Left lung (tissue), 10 donors: Measurements from ENCODE around the gene CCDC185. TPM values are rescaled to one million over a fixed set of nuclear protein-coding genes. Genes with fewer than 3 reads are reported as not detected.
A peak's percentile ranks its signal among the peaks of the same experiment; 100 is the strongest.

Experiments used
- ATAC-seq: fragments of 200-7000 bp; cut with Tn5 transposase; one replicate; pipeline ENCODE4 v1.9.1; 2020; ENCODE audit warnings: moderate library complexity
- DNase-seq, 4 donors: peaks; one replicate each; pipeline ENCODE4 v3.0.0-alpha.2; 2013 to 2020
- H3K27ac ChIP-seq, 2 donors: fragments of 200-600 bp; sonication (generic) in 1 of 2; one replicate each; pipeline versions ENCODE4 v1.5.0 to v1.8.0; 2020 to 2021
- H3K27me3 ChIP-seq, 2 donors: fragments of 200-600 bp; sonication (generic) in 1 of 2; one replicate each; pipeline versions ENCODE4 v1.5.0 to v1.8.0; 2020 to 2021
- H3K36me3 ChIP-seq, 2 donors: fragments of 200-600 bp; sonication (generic) in 1 of 2; one replicate each; pipeline versions ENCODE4 v1.5.0 to v1.8.0; 2020 to 2021
- H3K4me1 ChIP-seq, 2 donors: fragments of 200-600 bp; one replicate each; pipeline ENCODE4 v1.8.0; 2021
- H3K4me3 ChIP-seq, 2 donors: fragments of 200-600 bp; sonication (generic) in 1 of 2; one replicate each; pipeline versions ENCODE4 v1.5.0 to v1.8.0; 2020 to 2021; ENCODE audit warnings: mild to moderate bottlenecking in 1 of 2
- H3K9me3 ChIP-seq, 2 donors: fragments of 200-600 bp; sonication (generic) in 1 of 2; one replicate each; pipeline versions ENCODE4 v1.5.0 to v1.8.0; 2020 to 2021
- CTCF ChIP-seq, 2 donors: fragments of 200-600 bp; sonication (generic) in 1 of 2; IDR thresholded peaks; one replicate each; pipeline versions ENCODE4 v1.5.0 to v1.8.0; 2021; ENCODE audit warnings: antibody characterized with exemption in 2 of 2
- intact Hi-C, 2 donors: fragments of 100-400 bp; cut with DNase I; formaldehyde crosslinking; loops; one replicate each; pipeline versions ENCODE4 v1.11.2 to v1.14.2; 2022
- polyA plus RNA-seq, 6 donors: library from polyadenylated mRNA; unstranded; fragments of 120-200 nt; gene quantifications; one replicate each; pipeline ENCODE4 v1.2.1, GENCODE V29; 2013; ENCODE audit not compliant: insufficient read length in 6 of 6
- total RNA-seq, 2 donors: library from RNA; stranded (reverse); fragmentation: NEBNext Ultra II Directional; extraction: Animal tissue kit (Norgen Biotek cat#: 25700); gene quantifications; one replicate each; pipeline ENCODE4 v1.2.1, GENCODE V29; 2021
- donor health status: DM: no; HTN: yes; CAD: no.
- donor health status: DM: no; HTN: no; CAD: no.

CCDC185 gene
- total and polyA plus RNA-seq, 8 donors, result 0.11 to 0.13 TPM; not detected in 6

DNA sequence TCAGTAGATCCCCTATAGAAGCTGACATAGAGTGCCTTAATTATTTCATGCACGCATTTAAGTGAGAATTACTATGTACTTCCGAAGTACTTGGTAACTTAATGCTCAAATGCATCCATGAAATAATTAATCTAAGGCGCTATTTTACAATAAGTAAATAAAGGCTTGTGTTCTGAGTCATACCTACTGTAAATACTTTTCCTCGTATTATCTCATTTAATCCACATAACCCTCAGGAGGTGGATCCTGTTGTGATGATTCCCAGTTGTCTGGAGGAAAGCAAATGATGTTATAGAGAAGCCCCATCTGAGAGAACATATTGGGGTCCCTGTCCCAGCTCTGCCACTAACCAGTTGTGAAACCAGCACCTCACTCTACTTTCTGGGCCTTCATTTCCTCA lies 45.6 kb upstream of the CCDC185 start:
- peaks cover 0 to 9% of the 10 kb centered on the region in 2 donors for H3K27me3 ChIP-seq
- intact Hi-C loops, result no loop called here
- no peak overlapping the region for H3K4me3 ChIP-seq
- H3K4me1 ChIP-seq, result no peaks in the 10 kb centered on the region
- H3K9me3 ChIP-seq, result no peaks in the 10 kb centered on the region
- TF ChIP-seq CTCF (IDR thresholded peaks at IDR 0.05), result no peak
- DNase-seq (no peak), ATAC-seq (no peak)
- no peak overlapping the region for H3K27ac ChIP-seq
- no peaks in the 10 kb centered on the region for H3K36me3 ChIP-seq

- Histone ChIP-seq H3K36me3 (no peaks in the 10 kb centered on the region), H3K27me3 (peaks cover 0 to 18% of the 10 kb centered on the region in 2 donors), H3K9me3 (no peaks in the 10 kb centered on the region), H3K4me3 (no peak overlapping the region), H3K4me1 (no peaks in the 10 kb centered on the region), H3K27ac (no peak overlapping the region)
- no peak for DNase-seq
- no peak for TF ChIP-seq CTCF (IDR thresholded peaks at IDR 0.05)
- no peak for ATAC-seq
- intact Hi-C loops, result no loop called here
Measured at GRCh38 chr1:223348439-223348838, 44.8 kb upstream of the CCDC185 start.

- no peaks in the 10 kb centered on the region for H3K9me3 ChIP-seq
- ATAC-seq, result no peak
- intact Hi-C loops, result no loop called here
- DNase-seq, result no peak
- H3K27me3 ChIP-seq, result peaks cover 0 to 20% of the 10 kb centered on the region in 2 donors
- no peak for TF ChIP-seq CTCF (IDR thresholded peaks at IDR 0.05)
- H3K36me3 ChIP-seq, result no peaks in the 10 kb centered on the region
- H3K4me1 ChIP-seq, result no peaks in the 10 kb centered on the region
- no peak overlapping the region for H3K27ac ChIP-seq
- H3K4me3 ChIP-seq, result no peak overlapping the region
Measured at GRCh38 chr1:223349241-223349640, 44.0 kb upstream of the CCDC185 start.

DNA sequence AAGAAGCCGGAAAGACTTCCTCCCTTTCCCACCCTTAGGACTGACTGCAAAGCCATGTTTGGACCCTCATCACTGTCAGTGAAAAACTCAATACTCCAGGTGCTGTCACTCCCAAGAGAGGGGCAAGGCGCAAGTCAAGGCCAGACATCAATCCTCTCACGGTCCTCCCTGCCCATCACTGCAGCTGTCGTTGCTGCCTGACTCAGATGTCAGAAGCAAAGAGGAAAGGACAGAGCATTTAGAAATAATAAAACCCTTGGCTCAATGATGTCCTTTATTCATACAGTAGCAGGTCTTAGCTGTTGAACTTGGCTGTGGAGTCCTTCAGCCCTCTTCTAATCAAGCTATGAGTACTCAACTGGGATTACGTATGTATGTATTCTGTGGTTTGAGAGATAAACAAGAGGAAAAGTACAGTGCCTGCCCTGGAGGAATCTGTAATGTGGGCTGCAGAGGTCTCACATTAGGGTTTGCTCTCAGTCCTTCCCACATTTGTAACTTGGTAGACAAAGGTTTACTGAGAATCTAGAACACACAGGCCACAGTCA lies 42.8 kb upstream of the CCDC185 start:
- H3K9me3 ChIP-seq, result no peaks in the 10 kb centered on the region
- no peaks in the 10 kb centered on the region for H3K36me3 ChIP-seq
- DNase-seq, result no peak
- H3K4me3 ChIP-seq, result no peak overlapping the region
- peak; percentile 36 for ATAC-seq
- intact Hi-C loops, result no loop called here
- H3K27me3 ChIP-seq, result peaks cover 0 to 28% of the 10 kb centered on the region in 2 donors
- no peak overlapping the region for H3K27ac ChIP-seq
- no peak for TF ChIP-seq CTCF (IDR thresholded peaks at IDR 0.05)
- no peaks in the 10 kb centered on the region for H3K4me1 ChIP-seq

DNA sequence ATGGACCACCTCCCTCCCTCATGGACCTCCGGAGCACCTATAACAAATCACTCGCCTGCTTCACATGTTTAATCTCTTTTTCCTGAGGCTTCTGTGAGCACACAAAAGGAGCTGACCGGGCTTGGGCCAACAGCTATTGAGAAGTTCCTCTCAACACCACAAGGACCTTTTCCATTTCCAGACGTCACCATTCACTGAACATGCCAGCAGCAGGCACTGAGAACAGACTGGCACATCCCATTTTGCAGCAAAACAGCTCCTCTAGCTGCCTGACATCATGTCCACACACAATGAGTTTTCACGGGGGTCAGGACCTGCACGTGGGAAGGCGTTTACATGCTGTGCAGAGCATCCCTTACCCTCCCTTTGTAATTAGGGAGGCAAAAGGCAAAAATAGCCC lies 40.3 kb upstream of the CCDC185 start:
- Histone ChIP-seq H3K36me3 (no peaks in the 10 kb centered on the region), H3K9me3 (no peaks in the 10 kb centered on the region), H3K27me3 (peaks cover 0 to 29% of the 10 kb centered on the region in 2 donors), H3K4me1 (no peaks in the 10 kb centered on the region), H3K4me3 (no peak overlapping the region), H3K27ac (no peak overlapping the region)
- intact Hi-C loops, result no loop called here
- TF ChIP-seq CTCF (IDR thresholded peaks at IDR 0.05), result no peak
- ATAC-seq, result no peak
- DNase-seq, result no peak
